ENCODE measurements around the gene PTPRM.

PTPRM gene

DNA sequence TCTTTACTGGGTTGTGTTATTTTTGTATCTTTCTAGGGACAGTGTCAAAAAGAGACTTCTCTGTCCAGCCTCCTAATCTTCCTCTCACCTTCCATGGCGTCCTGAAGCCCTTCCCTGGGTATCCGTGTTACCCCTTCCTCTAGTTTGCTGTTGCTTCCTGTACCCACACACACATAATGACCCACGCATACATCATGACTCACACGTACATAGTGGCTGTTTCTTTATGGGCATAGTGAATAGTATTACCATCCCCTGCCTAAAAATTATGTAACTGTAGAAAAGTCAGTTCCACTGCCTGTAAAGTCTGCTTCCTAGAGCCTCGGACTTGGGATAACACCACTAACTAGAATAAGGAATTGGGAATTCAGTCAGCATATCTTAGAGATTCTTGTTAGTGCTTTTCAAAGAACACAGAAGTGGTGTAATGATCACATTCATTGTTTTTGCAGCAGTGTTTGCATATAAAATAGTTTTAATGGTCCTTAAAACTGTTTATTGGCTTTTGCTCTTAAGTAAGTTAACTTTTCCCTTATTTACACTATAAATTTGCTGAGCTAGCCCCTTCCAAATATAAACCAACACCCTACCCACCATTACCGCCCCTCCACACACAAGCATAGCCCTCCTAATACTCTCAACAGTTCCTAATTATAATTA is 733.8 kb downstream of the PTPRM start:
- FAIRE-seq: no peak
- no peak for DNase-seq (ENCODE audit: insufficient read length)
- no peak for TF ChIP-seq TAF1 (IDR thresholded peaks at IDR 0.05; ENCODE audit: borderline replicate concordance, low read depth, low read length)
- no peak for TF ChIP-seq POLR2A (IDR thresholded peaks at IDR 0.05; ENCODE audit: low read depth, low read length)
- no peak for TF ChIP-seq POLR2AphosphoS5 (IDR thresholded peaks at IDR 0.05; ENCODE audit: low read depth, low read length)

DNA sequence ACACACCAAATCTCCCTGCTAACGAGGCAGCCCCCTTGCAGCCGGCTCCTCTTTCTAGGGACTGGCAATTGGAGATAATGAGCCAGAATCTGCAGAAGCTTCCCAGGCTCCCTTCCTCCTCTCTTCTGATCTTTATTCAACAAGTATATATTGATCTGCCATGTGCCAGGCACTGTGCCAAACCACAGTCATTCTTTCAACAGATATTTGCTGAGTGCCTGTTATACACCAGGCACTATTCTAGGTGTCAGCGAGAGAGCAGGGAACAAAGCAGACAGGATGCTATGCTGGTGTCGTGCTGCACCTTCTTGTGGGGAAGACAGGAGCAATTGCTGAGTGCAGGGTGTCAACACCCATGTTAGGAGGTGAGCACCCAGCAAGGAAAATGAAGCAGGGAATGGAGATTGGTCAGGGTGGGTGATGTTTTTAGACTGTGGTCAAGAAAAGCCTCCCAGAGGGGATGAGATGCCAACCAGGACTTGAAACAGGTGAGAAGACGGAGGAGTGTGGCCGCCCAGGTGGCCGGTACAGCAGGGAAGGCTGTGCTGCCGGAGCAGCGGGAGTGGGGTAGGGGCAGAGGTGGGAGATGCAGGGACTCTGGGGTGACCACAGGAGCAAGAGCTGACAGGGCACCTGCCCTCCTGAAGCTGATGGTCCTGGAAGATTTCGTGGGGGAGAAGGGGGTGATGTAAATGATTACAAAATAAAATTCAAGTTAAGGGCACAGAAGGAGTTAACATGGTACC is 734.5 kb downstream of the PTPRM start:
- DNase-seq (ENCODE audit: insufficient read length) (no peak), FAIRE-seq (no peak)

DNA sequence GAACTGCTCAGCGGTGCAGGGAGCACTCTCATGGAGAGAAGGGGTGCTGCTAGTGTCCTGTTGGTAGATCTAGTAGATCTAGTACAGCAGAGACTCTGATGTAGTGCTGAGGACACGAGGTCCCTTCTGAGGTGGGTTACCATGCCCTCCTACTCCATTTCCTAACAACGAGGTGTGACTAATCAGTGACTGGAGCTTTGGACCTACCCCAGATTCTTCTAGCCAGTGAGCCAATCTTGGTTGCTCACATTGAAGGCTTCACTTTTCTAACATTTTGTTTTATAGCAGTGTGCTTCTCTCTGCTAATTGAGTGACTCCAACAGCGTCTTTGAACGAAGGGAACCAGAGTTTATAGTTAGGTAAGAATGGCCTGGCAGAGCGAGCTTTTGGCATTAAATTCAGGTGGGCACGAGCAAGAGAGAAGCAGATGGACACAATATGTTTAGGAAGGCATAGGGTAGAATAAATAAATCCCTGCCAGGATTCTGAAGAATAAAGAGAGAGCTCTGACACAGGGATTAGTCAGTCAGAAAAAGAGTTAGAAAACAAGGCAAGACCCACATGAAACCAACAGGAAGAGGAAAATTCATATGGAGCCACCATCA is 736.1 kb downstream of the PTPRM start:
- no peak for FAIRE-seq
- no peak for DNase-seq (ENCODE audit: insufficient read length)
- TF ChIP-seq POLR2A (IDR thresholded peaks at IDR 0.05; ENCODE audit: low read depth, low read length): no peak
- TF ChIP-seq POLR2AphosphoS5 (IDR thresholded peaks at IDR 0.05; ENCODE audit: low read depth, low read length): no peak
- no peak for TF ChIP-seq TAF1 (IDR thresholded peaks at IDR 0.05; ENCODE audit: borderline replicate concordance, low read depth, low read length)

More for the DNA sequence above, 734.5 kb downstream of the PTPRM start:
- TF ChIP-seq POLR2A (IDR thresholded peaks at IDR 0.05; ENCODE audit: low read depth, low read length) (no peak), TAF1 (IDR thresholded peaks at IDR 0.05; ENCODE audit: borderline replicate concordance, low read depth, low read length) (no peak), POLR2AphosphoS5 (IDR thresholded peaks at IDR 0.05; ENCODE audit: low read depth, low read length) (no peak)

DNA sequence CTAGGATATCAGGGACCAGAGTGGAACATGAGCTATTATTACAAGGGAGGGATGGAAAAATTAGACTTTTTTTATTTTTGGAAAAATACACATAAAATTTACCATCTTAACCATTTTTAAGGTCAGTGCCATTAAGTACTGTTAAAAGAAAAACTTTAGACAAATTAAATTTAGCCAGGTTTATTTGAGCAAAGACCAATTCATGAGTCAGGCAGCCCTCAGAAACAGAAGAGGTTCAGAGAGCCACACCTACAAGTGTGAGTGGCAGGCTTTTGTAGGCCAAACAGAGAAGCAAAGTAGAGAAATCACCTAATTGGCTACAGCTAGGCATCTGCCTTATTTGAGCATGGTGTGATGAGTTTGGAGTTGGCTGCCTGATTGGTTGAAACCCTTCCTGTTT is 740.8 kb downstream of the PTPRM start:
- FAIRE-seq: no peak
- TF ChIP-seq POLR2AphosphoS5 (IDR thresholded peaks at IDR 0.05; ENCODE audit: low read depth, low read length) (no peak), POLR2A (IDR thresholded peaks at IDR 0.05; ENCODE audit: low read depth, low read length) (no peak), TAF1 (IDR thresholded peaks at IDR 0.05; ENCODE audit: borderline replicate concordance, low read depth, low read length) (no peak)
- no peak for DNase-seq (ENCODE audit: insufficient read length)

DNA sequence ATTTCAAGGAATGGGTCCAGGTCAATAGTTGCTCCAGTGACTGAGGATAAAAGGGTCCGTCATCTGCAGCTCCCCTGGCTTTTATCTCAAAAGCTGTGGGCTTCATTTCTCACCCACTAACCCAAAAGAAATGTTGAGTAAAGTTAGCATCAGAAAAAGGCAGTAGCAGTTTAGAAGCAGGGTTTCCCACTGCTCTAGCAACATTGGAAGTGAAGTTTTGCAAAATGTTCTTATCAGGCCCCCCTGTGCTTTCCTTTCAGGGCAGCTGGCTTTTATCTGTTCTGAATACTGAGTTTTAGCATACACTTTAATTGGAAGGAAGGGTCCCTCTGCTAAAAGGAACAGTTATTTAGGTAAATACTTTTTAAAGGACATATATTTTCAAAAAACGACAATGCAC is 745.9 kb downstream of the PTPRM start:
- DNase-seq (ENCODE audit: insufficient read length) (no peak), FAIRE-seq (no peak)
- TF ChIP-seq POLR2A (IDR thresholded peaks at IDR 0.05; ENCODE audit: low read depth, low read length) (no peak), TAF1 (IDR thresholded peaks at IDR 0.05; ENCODE audit: borderline replicate concordance, low read depth, low read length) (no peak), POLR2AphosphoS5 (IDR thresholded peaks at IDR 0.05; ENCODE audit: low read depth, low read length) (no peak)

DNA sequence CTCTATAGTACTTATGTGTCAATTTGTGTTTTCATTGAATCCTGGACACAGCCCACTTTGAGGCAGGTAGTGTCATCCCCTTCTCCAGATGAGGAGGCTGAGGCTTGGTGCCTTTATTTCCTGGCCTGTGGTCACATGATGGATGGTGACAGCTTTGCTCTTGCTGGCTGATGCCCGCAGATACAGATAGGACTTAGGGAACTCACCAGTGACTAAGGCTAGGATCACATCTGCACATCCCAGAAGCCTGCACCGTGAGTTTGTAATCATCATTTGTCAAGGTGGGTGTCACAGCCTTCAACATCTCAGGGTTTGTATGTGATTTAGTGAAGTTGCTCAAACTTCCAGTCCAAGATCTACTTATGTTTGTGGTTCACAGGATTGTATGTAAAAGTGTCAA is 747.0 kb downstream of the PTPRM start:
- FAIRE-seq (no peak), DNase-seq (ENCODE audit: insufficient read length) (no peak)
- TF ChIP-seq POLR2AphosphoS5 (IDR thresholded peaks at IDR 0.05; ENCODE audit: low read depth, low read length) (no peak), POLR2A (IDR thresholded peaks at IDR 0.05; ENCODE audit: low read depth, low read length) (no peak), TAF1 (IDR thresholded peaks at IDR 0.05; ENCODE audit: borderline replicate concordance, low read depth, low read length) (no peak)

DNA sequence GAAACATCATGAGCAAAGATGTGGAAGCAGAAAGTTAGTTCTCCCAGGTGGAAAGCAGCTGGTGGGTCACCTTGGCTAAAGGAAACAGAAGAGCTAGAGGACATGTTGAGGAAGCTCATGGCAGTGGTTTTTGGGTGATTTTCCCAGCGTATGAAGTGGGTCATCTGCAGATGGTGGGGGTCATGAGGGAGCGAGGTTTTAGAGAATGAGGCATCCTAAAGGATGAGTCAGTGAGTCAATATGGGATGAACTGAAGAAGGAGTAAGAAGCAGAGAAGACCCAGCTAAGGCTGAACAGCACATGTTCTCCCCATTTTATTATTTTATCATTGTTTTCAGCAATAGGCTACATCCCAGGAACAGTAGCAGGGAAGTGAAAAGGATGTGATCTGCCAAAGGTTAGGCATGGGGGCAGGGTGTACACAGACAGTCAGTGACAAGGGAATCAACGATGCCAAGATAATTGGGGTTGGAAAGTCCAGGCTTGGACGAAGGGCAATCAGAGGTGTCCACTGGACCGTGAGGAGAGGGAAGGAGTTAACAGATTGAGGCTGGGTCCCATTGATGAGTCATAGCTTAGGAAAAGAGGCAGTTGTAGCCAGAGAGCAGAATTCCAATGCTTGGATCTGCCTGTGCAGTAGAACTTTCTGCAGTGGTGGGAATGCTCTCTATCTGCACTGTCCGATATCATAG is 752.8 kb downstream of the PTPRM start:
- FAIRE-seq (no peak), DNase-seq (ENCODE audit: insufficient read length) (no peak)
- no peak for TF ChIP-seq TAF1 (IDR thresholded peaks at IDR 0.05; ENCODE audit: borderline replicate concordance, low read depth, low read length)
- TF ChIP-seq POLR2A (IDR thresholded peaks at IDR 0.05; ENCODE audit: low read depth, low read length): no peak
- TF ChIP-seq POLR2AphosphoS5 (IDR thresholded peaks at IDR 0.05; ENCODE audit: low read depth, low read length): no peak

DNA sequence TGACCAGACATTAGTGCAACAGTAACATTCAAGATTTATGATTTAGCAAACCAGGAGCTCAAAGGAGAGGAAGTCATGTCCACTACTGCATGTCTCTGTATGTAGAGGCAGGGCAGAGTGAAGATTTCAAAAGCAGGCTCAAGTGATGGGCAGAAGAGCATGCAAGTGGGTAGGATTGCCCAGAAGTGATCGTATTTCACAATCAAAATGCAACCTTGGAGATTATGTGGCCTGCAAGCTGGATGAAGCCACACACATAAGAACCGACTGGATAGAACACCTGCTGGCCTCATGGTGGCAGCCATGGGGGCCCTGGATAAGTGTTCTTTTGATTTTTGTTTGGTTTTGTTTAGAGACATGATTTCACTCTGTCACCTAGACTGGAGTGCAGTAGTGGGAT is 755.4 kb downstream of the PTPRM start:
- FAIRE-seq: no peak
- TF ChIP-seq POLR2AphosphoS5 (IDR thresholded peaks at IDR 0.05; ENCODE audit: low read depth, low read length) (no peak), TAF1 (IDR thresholded peaks at IDR 0.05; ENCODE audit: borderline replicate concordance, low read depth, low read length) (no peak), POLR2A (IDR thresholded peaks at IDR 0.05; ENCODE audit: low read depth, low read length) (no peak)
- no peak for DNase-seq (ENCODE audit: insufficient read length)

DNA sequence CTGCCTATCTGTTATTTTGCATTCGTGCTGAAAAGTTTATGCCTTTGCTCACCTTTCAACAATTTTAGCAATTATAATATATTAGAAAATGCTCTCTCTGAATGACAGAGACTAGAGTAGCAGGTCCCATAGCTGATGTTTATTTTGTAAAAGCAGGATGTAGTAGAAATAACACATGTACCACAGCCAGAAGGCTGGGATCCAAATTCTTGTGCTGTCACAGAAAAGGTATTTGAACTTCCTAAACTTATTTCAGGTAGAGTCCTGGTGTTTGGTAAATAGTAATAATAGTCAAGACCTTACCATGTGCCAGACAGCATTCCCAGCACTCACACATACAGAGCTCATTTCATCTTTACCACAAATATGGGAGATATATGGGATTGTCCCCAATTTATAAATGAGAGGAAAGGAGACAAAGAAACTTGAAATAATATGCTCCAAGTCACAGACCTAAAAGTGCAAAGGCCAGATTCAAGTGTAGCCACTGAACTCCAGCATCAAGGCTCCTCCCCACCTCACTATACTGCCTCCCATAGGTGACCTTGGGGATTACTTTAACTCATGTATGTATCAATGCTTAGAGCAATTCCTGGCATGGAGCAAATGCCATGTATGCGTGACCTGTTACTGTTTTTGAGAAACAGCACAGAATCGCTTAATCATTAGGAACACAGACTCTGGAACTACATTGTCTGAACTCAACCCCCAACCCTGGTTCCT is 757.4 kb downstream of the PTPRM start:
- TF ChIP-seq TAF1 (IDR thresholded peaks at IDR 0.05; ENCODE audit: borderline replicate concordance, low read depth, low read length) (no peak), POLR2A (IDR thresholded peaks at IDR 0.05; ENCODE audit: low read depth, low read length) (no peak), POLR2AphosphoS5 (IDR thresholded peaks at IDR 0.05; ENCODE audit: low read depth, low read length) (no peak)
- no peak for DNase-seq (ENCODE audit: insufficient read length)
- FAIRE-seq: no peak

DNA sequence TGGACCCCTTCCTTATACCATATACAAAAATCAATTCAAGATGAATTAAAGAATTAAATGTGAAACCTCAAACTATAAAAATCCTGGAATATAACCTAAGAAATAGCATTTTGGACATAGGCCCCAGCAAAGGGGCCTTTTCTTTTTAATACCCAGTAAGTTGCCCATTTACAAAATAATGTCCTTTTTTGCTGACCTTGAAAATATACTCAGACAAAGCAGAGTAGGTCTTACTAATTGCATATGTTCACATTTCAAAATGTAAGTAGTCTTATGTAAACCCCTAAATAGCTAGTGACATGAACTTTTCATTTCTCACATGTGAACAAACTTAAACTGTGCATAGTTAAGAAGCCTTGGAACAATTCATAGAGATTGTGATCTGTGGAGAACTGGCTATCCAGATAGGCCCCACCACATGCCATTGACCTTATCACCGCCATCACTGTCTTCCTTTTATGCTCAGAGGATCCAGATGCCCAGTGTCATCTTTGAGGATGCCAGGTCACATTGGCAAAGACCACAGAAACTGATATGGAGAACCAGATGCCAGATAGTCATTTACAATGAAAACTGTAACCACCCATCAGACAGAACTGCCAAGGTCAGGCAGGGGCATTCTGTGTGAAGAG is 759.8 kb downstream of the PTPRM start:
- FAIRE-seq: no peak
- TF ChIP-seq TAF1 (IDR thresholded peaks at IDR 0.05; ENCODE audit: borderline replicate concordance, low read depth, low read length) (no peak), POLR2A (IDR thresholded peaks at IDR 0.05; ENCODE audit: low read depth, low read length) (no peak), POLR2AphosphoS5 (IDR thresholded peaks at IDR 0.05; ENCODE audit: low read depth, low read length) (no peak)

More for the DNA sequence above, 759.8 kb downstream of the PTPRM start:
- no peak for DNase-seq (ENCODE audit: insufficient read length)

Measured in GM12892 (cell line).